ENCODE measurements around the gene CDK17. TPM values are rescaled to one million over a fixed set of nuclear protein-coding genes. Genes with fewer than 3 reads are reported as not detected.

The CDK17 gene
- total and polyA plus RNA-seq, 2 of the 8 experiments (the other 6 are each of a cell fraction or from before 2014, with no cell fraction given) = 5.8 to 20.0 TPM

- H3K27ac ChIP-seq (ENCODE audit: low read depth, low read length) = no peak overlapping the region
- ChIA-PET CTCF (ENCODE audit: partially characterized antibody) (interaction anchor here (0.6 to 0.9 kb wide), 2 partner anchors 47 to 153 kb away, joined by 3 read pairs; no protein-coding TSS in a partner anchor), POLR2A (ENCODE audit: partially characterized antibody) (no interaction called here)
- no peaks in the 10 kb centered on the region for H3K36me3 ChIP-seq (ENCODE audit: control insufficient read depth in 2 of 4, insufficient read depth in 4 of 4, low read length in 3 of 4)
- no peak overlapping the region for H3K4me3 ChIP-seq (ENCODE audit: extremely low read depth in 1 of 4, insufficient read depth in 2 of 4, low read depth in 3 of 4, low read length in 4 of 4)
- WGBS, 2 experiments (ENCODE audit: extremely low coverage in 1 of 2, insufficient coverage in 1 of 2, insufficient read length in 1 of 2, insufficient replicate concordance in 2 of 2, low coverage in 1 of 2, low lambda C conversion rate in 2 of 2, missing lambda C conversion rate in 1 of 2) = 84% methylated on average over 3 of the region's 3 CpGs; no CpG with 5 or more reads in 1 of the 2 experiments
- H4K5ac ChIP-seq (ENCODE audit: insufficient read length, low read depth, low read length) = no peak overlapping the region
- H2BK20ac ChIP-seq (ENCODE audit: low read length) = no peak overlapping the region
- H3K18ac ChIP-seq (ENCODE audit: extremely low read depth, low read length) = no peak overlapping the region
- no peak overlapping the region for H2BK120ac ChIP-seq (replicated peaks; ENCODE audit: low read depth, low read length)
- no peaks in the 10 kb centered on the region for H3K79me1 ChIP-seq (ENCODE audit: low read depth, low read length)
- no peak for DNase-seq (ENCODE audit: low read depth in 1 of 2, low spot score in 2 of 2)
- no peaks in the 10 kb centered on the region for H3K79me2 ChIP-seq (ENCODE audit: control insufficient read depth in 1 of 2, insufficient read depth in 2 of 2, low read length in 2 of 2)
- no peak overlapping the region for H2AK5ac ChIP-seq (ENCODE audit: low read depth, low read length)
- H3K9me3 ChIP-seq (ENCODE audit: insufficient read depth in 2 of 2, low read depth in 1 of 2, low read length in 1 of 2) = no peaks in the 10 kb centered on the region
- H4K8ac ChIP-seq (ENCODE audit: extremely low read depth, insufficient read depth, low read length) = no peak overlapping the region
- no peak overlapping the region for H3K23ac ChIP-seq (ENCODE audit: insufficient read length)
- no peak overlapping the region for H3K14ac ChIP-seq (ENCODE audit: insufficient read length)
- no peak overlapping the region for H3K4ac ChIP-seq (replicated peaks; ENCODE audit: insufficient read length, low read depth, low read length)
- no peak overlapping the region for H3K9ac ChIP-seq (replicated peaks in 1 of 4; ENCODE audit: extremely low read depth in 1 of 4, low read depth in 3 of 4, low read length in 3 of 4)
- no peak overlapping the region for H3K56ac ChIP-seq (replicated peaks; ENCODE audit: insufficient read length, low read depth, low read length)
- H2BK12ac ChIP-seq (ENCODE audit: low read depth, low read length) = no peak overlapping the region
- no peaks in the 10 kb centered on the region for H3K27me3 ChIP-seq (replicated peaks in 1 of 4; ENCODE audit: control insufficient read depth in 3 of 4, extremely low read depth in 1 of 4, insufficient read depth in 3 of 4, low read length in 3 of 4)
- no peaks in the 10 kb centered on the region for H3K4me1 ChIP-seq (replicated peaks in 1 of 4; ENCODE audit: control insufficient read depth in 3 of 4, insufficient read depth in 4 of 4, low read length in 3 of 4)
- no peak overlapping the region for H2AFZ ChIP-seq (ENCODE audit: low read length)
- H3K4me2 ChIP-seq (ENCODE audit: insufficient read depth in 1 of 2, low read depth in 2 of 2, low read length in 2 of 2) = no peak overlapping the region
- no peak overlapping the region for H4K91ac ChIP-seq (replicated peaks; ENCODE audit: insufficient read length, low read length)
- H3K23me2 ChIP-seq (ENCODE audit: low read depth, low read length) = no peaks in the 10 kb centered on the region; the same call in 1 of the 2 replicates
- no peak for FAIRE-seq
- H2BK5ac ChIP-seq (ENCODE audit: low read depth, low read length) = no peak overlapping the region
- H2BK15ac ChIP-seq (ENCODE audit: low read length) = no peak overlapping the region
- H4K20me1 ChIP-seq (replicated peaks in 1 of 2; ENCODE audit: control insufficient read depth in 1 of 2, insufficient read depth in 2 of 2, low read length in 2 of 2) = no peaks in the 10 kb centered on the region
- TF ChIP-seq ATF2 (IDR thresholded peaks at IDR 0.05; ENCODE audit: low read length) (no peak), POLR2AphosphoS5 (IDR thresholded peaks at IDR 0.05; ENCODE audit: low read depth, low read length) (no peak), RNF2 (IDR thresholded peaks at IDR 0.05; ENCODE audit: borderline replicate concordance, low read depth, low read length, missing control alignments, poor library complexity, severe bottlenecking) (no peak), CREB1 (IDR thresholded peaks at IDR 0.05) (no peak)
These were observed 48.1 kb upstream of the CDK17 start for GRCh38 chr12:96448300-96448699.
